ENCODE measurements around the gene CADPS2.

The CADPS2 gene

DNA sequence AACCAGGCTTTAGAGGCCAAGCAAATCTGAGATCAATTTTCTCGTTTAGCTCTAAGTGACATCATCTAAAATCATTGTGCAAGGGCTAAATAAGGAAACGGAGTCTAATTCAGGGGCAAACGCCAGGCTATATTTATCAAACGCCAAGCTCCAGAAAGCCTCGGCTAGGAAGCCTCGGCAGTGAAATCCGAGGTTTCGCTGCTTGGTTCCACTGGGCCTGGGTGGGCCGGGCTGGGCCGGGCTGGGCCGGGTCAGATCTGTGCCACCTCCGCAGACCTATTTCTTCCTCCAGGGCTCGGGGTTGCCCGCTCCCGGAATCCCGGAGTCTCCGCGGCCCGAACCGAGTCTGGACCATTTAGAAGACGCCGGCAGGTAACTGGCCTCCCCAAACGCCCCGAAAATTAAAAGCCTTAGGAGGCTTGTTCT is 581.3 kb downstream of the CADPS2 start:
- no peak for DNase-seq (ENCODE audit: extremely low read depth, low read depth)
- TF ChIP-seq, protein P1, sequence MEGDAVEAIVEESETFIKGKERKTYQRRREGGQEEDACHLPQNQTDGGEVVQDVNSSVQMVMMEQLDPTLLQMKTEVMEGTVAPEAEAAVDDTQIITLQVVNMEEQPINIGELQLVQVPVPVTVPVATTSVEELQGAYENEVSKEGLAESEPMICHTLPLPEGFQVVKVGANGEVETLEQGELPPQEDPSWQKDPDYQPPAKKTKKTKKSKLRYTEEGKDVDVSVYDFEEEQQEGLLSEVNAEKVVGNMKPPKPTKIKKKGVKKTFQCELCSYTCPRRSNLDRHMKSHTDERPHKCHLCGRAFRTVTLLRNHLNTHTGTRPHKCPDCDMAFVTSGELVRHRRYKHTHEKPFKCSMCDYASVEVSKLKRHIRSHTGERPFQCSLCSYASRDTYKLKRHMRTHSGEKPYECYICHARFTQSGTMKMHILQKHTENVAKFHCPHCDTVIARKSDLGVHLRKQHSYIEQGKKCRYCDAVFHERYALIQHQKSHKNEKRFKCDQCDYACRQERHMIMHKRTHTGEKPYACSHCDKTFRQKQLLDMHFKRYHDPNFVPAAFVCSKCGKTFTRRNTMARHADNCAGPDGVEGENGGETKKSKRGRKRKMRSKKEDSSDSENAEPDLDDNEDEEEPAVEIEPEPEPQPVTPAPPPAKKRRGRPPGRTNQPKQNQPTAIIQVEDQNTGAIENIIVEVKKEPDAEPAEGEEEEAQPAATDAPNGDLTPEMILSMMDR (IDR thresholded peaks at IDR 0.05; ENCODE audit: low read depth, low read length), result no peak

DNA sequence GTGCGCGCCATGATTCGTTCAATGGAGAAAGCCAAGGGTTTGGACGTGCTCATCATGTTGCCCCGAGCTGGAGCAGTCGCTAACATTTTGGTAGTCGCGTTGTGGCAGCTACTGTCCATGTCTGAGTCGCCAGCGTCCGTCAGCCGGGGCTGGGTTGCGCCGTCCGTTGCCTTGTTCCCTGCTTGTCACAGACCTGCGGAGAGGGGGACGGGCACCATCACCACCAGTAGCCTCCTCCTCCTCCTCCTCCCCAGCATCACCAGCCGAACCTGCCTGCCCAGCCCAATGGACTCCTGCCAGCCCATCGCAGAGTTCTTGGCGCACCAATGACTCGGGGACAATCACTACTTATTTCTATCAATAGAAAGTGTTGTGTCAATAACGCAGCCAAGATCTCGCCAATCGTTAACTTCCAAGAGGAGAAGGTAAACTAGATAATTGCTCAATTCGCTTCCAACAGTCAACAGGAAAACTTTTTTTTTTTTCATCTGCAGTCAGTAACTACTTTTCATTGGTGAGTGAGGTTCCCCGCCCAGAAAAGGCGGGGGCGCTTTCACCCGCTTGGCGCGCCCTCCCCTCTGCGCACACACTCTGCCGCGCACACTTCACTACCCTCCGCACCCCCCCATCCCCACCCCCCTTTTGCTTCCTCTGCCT is 581.8 kb downstream of the CADPS2 start, which contains the start of gene FEZF1:
Gene FEZF1 (minus strand): TSS at position 432 of the 657 bp plus-strand sequence. CDS start 313 bp downstream, at position 119.
- no peak for DNase-seq (ENCODE audit: extremely low read depth, low read depth)
- TF ChIP-seq, protein P1 (IDR thresholded peaks at IDR 0.05; ENCODE audit: low read depth, low read length), result no peak

DNA sequence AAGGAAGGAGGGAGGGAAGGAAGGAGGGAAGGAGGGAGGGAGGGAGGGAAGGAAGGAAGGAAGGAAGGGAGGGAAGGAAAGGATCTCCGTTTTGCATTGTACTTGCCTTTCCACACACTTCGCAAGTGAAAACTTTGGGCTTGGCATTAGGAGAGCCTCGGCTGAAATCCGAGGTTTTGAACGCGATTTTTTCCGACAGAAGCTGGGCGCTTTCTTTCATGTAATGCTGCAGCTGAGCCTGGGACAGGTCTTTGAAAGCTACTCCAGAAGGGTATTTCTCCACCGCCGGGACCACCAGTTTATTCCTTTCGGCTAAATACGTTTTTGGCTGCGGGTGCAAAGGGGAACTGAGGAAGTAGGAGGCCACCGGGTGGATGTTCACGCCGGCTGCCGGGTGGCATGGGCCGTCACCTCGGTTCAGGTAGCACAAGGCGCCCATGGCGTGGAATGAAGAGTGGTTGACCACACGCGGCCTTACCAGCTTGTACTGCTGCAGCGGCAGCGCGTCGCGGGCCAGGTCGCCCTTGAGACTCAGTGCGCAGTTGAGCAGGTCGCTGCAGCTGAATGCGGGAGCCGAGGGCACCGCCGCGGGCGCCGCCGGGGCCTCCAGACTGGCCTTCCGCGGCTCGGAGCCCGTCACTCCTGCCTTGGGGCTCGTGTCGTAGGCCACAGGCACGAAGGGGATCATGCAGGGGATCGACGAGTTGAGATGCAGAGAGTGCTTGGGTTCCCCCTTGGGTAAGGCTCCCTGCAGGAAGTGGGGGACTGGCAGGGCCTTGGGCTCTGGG is 582.5 kb downstream of the CADPS2 start:
- no peak for DNase-seq (ENCODE audit: extremely low read depth, low read depth)
- TF ChIP-seq, protein P1 (IDR thresholded peaks at IDR 0.05; ENCODE audit: low read depth, low read length), result no peak

DNA sequence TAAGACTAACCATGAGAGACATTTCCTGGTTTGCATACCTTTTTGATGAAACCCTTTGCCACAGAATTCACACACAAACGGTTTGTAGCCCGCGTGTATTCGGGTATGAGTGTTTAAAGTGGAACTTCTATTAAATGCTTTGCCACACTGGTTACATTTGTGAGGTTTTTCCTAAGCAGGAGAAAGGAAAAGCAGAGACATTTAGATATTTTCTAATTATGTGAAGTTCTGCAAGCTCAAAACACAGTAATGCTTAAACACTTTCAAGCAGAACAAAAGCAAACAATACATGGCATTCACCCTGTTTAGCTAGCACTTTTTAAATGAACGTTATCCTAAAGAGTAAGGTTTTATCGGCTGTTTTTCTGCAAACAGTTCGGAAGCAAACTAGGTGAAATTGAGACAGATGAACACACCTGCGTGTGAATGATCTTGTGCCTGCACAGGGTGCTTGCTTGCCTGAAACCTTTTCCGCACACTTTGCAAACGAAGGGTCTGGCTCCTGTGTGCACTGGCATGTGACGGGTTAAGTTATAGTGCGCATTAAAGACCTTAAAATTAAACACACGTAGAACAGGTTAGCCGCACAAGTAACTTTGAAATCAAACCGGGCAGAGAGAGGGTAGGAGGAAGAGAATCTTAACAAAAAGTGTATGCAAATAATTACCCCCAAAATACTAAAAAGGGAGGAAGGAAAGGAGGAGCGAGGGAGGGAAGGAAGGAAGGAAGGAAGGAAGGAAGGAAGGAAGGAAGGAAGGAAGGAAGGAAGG is 583.3 kb downstream of the CADPS2 start:
- DNase-seq (ENCODE audit: extremely low read depth, low read depth), result no peak
- TF ChIP-seq, protein P1 (IDR thresholded peaks at IDR 0.05; ENCODE audit: low read depth, low read length), result no peak

DNA sequence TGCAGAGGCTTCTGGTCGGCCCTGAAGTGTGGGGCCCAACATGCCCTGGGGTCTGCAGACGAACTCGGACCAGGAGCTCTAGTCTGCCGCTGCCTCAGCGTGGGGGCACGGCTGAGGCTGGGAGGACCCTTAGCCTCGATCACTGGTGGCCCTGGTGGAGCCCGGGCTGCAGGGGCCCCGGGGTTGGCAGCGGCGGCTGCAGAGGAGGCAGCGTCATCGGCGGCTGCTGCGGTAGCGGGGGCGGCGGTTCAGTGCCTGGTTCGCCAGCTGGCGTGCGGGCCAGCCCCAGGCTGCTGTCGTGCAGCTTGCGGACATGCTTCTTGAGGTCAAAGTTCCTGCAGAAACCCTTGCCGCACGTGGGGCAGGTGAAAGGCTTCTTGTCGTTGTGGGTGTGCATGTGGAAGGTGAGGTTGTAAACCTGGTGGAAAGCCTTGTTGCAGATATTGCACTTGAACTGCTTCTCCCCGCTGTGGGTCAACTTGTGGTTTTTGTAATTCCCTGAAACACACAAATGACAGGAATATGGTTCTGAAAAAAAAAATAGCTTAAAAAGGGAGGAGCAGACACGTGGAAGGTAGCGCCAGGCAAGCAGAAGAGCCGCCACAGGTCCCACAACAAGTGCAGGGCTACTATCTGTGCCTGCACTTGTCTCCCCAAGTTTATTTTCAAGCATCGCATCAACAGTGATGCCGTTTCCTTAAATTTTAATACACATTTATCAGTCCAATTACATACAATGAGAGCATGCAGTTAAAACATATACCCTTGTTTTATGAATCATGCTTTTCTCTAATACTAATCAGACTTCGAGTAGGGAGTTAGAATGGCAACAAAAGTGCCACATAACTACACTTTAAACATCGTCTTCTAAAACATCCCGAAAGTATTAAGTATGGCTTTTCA is 584.2 kb downstream of the CADPS2 start:
- DNase-seq (ENCODE audit: extremely low read depth, low read depth), result no peak
- TF ChIP-seq, protein P1 (IDR thresholded peaks at IDR 0.05; ENCODE audit: low read depth, low read length), result no peak

DNA sequence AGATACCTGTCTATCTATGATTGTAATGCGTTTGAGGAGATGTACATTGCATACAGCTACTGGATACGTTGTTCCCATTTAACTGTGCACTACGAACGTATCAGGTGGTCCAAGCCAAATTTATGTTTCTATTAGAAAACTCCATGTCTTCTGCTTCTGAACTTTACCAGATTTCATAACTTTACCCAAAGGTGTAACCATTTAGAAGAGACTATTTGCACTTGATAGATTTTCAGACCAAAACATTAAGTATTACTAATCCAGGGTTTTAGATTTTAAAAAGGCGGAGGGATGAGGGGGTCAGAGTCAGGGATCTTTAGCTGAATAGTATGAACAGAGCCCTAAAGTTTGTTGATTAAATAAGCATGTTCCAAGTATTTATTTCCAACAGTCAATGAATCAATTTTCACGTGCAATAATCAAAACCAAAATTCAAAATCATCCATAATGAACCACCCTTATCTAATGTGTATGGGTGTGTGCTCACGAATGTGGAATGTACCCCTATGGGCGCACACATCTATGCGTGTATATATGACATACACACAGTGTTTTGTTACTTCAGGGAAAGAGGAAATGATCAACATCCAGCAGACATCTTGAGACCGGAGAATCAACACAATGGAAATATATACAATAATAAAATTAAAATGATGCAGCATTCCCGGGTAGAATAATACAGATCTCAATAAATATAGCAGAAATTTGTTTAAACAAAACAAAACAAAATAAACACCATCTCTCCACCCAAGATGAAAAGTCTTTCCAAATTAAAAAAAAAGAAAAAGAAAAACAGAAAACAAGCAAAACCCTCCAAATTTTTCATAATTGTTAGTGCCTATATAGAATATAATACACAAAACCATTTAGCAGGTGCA is 585.1 kb downstream of the CADPS2 start:
- no peak for DNase-seq (ENCODE audit: extremely low read depth, low read depth)
- TF ChIP-seq, protein P1 (IDR thresholded peaks at IDR 0.05; ENCODE audit: low read depth, low read length), result no peak

All from AG09319 (cell line).